Body of pancreas (tissue), 4 donors: ENCODE results near the gene LRP2. TPM values are rescaled to one million over a fixed set of nuclear protein-coding genes. Genes with fewer than 3 reads are reported as not detected.

Source experiments
- ATAC-seq: fragments of 150-250 bp; one replicate; pipeline ENCODE4 v1.9.1; 2016
- DNase-seq, 4 donors: peaks; one replicate each; pipeline ENCODE4 v3.0.0-alpha.2; 2019
- H3K27ac ChIP-seq, 4 donors: fragments of 200-600 bp; sonication (generic); 1 replicate in 3 of 4; 2 replicates in 1 of 4; pipeline versions ENCODE4 v1.5.1 to v1.6.1; 2016 to 2019; ENCODE audit warnings: mild to moderate bottlenecking in 1 of 4, mixed read lengths in 1 of 4, moderate library complexity in 1 of 4
- H3K27me3 ChIP-seq, 2 donors: fragments of 200-600 bp; sonication (generic); one replicate each; pipeline ENCODE4 v1.6.0; 2016; ENCODE audit warnings: mild to moderate bottlenecking in 1 of 2
- H3K36me3 ChIP-seq, 2 donors: fragments of 200-600 bp; sonication (generic); replicated peaks in 1 of 2; 2 replicates each; pipeline ENCODE4 v1.5.1; 2016; ENCODE audit warnings: low read depth in 2 of 2; ENCODE audit not compliant: insufficient read depth in 1 of 2
- H3K4me1 ChIP-seq: fragments of 200-600 bp; sonication (generic); one replicate; pipeline ENCODE4 v1.6.0; 2016
- H3K4me3 ChIP-seq, 2 donors: fragments of 200-600 bp; sonication (generic); 1 replicate in 1 of 2; 2 replicates in 1 of 2; pipeline ENCODE4 v1.5.1; 2016 to 2019
- H3K9me3 ChIP-seq, 3 donors: fragments of 200-600 bp; sonication (generic); 1 replicate in 2 of 3; 2 replicates in 1 of 3; pipeline ENCODE4 v1.5.1; 2016
- POLR2A ChIP-seq, 3 donors: fragments of 450-650 bp; IDR thresholded peaks; one replicate each; pipeline ENCODE4 v1.6.1; 2016; ENCODE audit warnings: antibody characterized with exemption in 3 of 3, mild to moderate bottlenecking in 2 of 3
- WGBS, 2 donors: methylation state at CpG; one replicate each; pipeline ENCODE4 v1.1.5; 2017; 5-methylcytosine and 5-hydroxymethylcytosine counted together
- intact Hi-C: fragments of 100-400 bp; cut with DNase I; formaldehyde crosslinking; loops from one replicate; pipeline ENCODE4 v1.15.1; 2023
- total RNA-seq, 2 donors: library from RNA; depleted of rRNA; stranded (reverse); fragments of >200 nt; gene quantifications; one replicate each; pipeline ENCODE4 v1.1.0, GENCODE V29; 2016
- TF ChIP-seq, protein P1 (sequence below), 7 experiments: fragments of 450-650 bp in 4 of 7; fragments of 200-600 bp in 3 of 7; sonication (generic) in 3 of 7; IDR thresholded peaks; one replicate each; pipeline ENCODE4 v1.5.1; 2016 to 2019; ENCODE audit warnings: antibody characterized with exemption in 7 of 7

The LRP2 gene
- total RNA-seq, 2 donors from 2014 or later: under 0.01 TPM; not detected in 1

DNA sequence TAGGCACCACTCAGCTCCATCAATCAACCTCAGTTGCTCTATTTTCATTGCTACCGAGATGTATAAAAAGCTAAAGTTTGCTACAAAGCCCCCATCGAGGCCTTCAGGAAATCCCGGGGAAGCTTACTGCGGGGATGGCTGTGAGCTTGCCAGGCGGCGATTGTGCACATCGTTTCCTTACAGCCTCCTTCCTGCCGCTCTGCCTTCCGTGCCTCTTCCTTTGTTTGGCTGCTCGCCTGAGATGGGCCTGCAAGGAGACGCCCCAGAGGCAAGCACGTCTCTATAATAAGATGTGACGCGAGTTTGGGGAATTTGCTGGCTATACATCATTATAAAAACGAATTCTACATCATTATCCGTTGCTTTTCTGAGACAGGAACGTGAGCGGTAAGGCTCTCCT is 251.4 kb downstream of the LRP2 start:
- DNase-seq (no peak), ATAC-seq (no peak)
- Histone ChIP-seq H3K4me3 (no peak overlapping the region), H3K27me3 (no peaks in the 10 kb centered on the region), H3K4me1 (peaks cover 6% of the 10 kb centered on the region), H3K36me3 (no peaks in the 10 kb centered on the region), H3K27ac (no peak overlapping the region), H3K9me3 (no peaks in the 10 kb centered on the region)
- TF ChIP-seq, protein P1, sequence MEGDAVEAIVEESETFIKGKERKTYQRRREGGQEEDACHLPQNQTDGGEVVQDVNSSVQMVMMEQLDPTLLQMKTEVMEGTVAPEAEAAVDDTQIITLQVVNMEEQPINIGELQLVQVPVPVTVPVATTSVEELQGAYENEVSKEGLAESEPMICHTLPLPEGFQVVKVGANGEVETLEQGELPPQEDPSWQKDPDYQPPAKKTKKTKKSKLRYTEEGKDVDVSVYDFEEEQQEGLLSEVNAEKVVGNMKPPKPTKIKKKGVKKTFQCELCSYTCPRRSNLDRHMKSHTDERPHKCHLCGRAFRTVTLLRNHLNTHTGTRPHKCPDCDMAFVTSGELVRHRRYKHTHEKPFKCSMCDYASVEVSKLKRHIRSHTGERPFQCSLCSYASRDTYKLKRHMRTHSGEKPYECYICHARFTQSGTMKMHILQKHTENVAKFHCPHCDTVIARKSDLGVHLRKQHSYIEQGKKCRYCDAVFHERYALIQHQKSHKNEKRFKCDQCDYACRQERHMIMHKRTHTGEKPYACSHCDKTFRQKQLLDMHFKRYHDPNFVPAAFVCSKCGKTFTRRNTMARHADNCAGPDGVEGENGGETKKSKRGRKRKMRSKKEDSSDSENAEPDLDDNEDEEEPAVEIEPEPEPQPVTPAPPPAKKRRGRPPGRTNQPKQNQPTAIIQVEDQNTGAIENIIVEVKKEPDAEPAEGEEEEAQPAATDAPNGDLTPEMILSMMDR (IDR thresholded peaks at IDR 0.05): no peak
- no peak for TF ChIP-seq POLR2A (IDR thresholded peaks at IDR 0.05)
- intact Hi-C loops: no loop called here
- WGBS, 2 donors: 56 to 57% methylated on average over 18 of the region's 18 CpGs

GRCh38 chr2:169110419-169110818 is 251.9 kb downstream of the LRP2 start:
- no peak overlapping the region for H3K4me3 ChIP-seq
- 70 to 79% methylated on average over 7 of the region's 7 CpGs for WGBS, 2 donors
- no peaks in the 10 kb centered on the region for H3K27me3 ChIP-seq
- H3K36me3 ChIP-seq: no peaks in the 10 kb centered on the region
- H3K4me1 ChIP-seq: peaks cover 6% of the 10 kb centered on the region
- intact Hi-C loops: no loop called here
- H3K9me3 ChIP-seq: no peaks in the 10 kb centered on the region
- H3K27ac ChIP-seq: no peak overlapping the region
- no peak for DNase-seq
- no peak for ATAC-seq
- TF ChIP-seq, protein P1 (IDR thresholded peaks at IDR 0.05): no peak
- TF ChIP-seq POLR2A (IDR thresholded peaks at IDR 0.05): no peak

- peak; percentile 81 for ATAC-seq
- Histone ChIP-seq H3K27me3 (no peaks in the 10 kb centered on the region), H3K4me3 (no peak overlapping the region), H3K4me1 (peaks cover 6% of the 10 kb centered on the region), H3K9me3 (no peaks in the 10 kb centered on the region), H3K27ac (no peak overlapping the region), H3K36me3 (no peaks in the 10 kb centered on the region)
- 38 to 40% methylated on average over 20 to 21 of the region's 21 CpGs for WGBS, 2 donors
- intact Hi-C loops: no loop called here
- DNase-seq: peak; percentile 79 to 84 (median 82)
- TF ChIP-seq, protein P1 (IDR thresholded peaks at IDR 0.05): peak; percentile 81 to 91 (median 84)
- TF ChIP-seq POLR2A (IDR thresholded peaks at IDR 0.05): no peak
These were observed 252.6 kb downstream of the LRP2 start for GRCh38 chr2:169109502-169110409.

GRCh38 chr2:169108099-169108884 is 254.0 kb downstream of the LRP2 start:
- peaks cover 6% of the 10 kb centered on the region for H3K4me1 ChIP-seq
- 26 to 43% methylated on average over 3 of the region's 3 CpGs for whole genome bisulfite sequencing, 2 donors
- no peaks in the 10 kb centered on the region for H3K9me3 ChIP-seq
- TF ChIP-seq, protein P1 (IDR thresholded peaks at IDR 0.05): no peak
- TF ChIP-seq POLR2A (IDR thresholded peaks at IDR 0.05): no peak
- no peak for DNase-seq
- no peaks in the 10 kb centered on the region for H3K36me3 ChIP-seq
- no peak overlapping the region for H3K27ac ChIP-seq
- ATAC-seq: no peak
- intact Hi-C loops: no loop called here
- no peaks in the 10 kb centered on the region for H3K27me3 ChIP-seq
- no peak overlapping the region for H3K4me3 ChIP-seq
